ENCODE results near the gene IRF2BP2. TPM values are rescaled to one million over a fixed set of nuclear protein-coding genes. Genes with fewer than 3 reads are reported as not detected.

The IRF2BP2 gene
- total and polyA plus RNA-seq, 7 experiments from 2014 or later: 28.7 to 413 (median 159) TPM

- ChIA-PET POLR2A (interaction anchor here (0.5 to 9.9 kb wide), 18 partner anchors 11 to 1154 kb away, joined by 3 to 260 read pairs (median 3); partner anchors contain the start of genes IRF2BP2 and TARBP1), CTCF (interaction anchor here (0.8 to 5.7 kb wide), 5 partner anchors 12 to 483 kb away, joined by 3 to 35 read pairs (median 7); no protein-coding TSS in a partner anchor)
- H3K36me3 ChIP-seq (ENCODE audit: control insufficient read depth in 2 of 3, insufficient read depth in 3 of 3, low read length in 3 of 3): no peaks in the 10 kb centered on the region
- peak overlapping the region; percentile 96 for H3K27ac ChIP-seq (ENCODE audit: low read depth, low read length)
- peak in 7 of 9 donors; percentile 55 to 74 (median 65) for DNase-seq
- intact Hi-C loops (cut with micrococcal nuclease): loop anchor here (1.0 to 5.0 kb wide), 4 partner anchors 10 to 902 kb away; partner anchors contain the start of genes IRF2BP2 (in 2 of the 2), TOMM20 (in 2 of the 2) and B3GALNT2 (in 1 of the 2)
- H3K27me3 ChIP-seq (ENCODE audit: control insufficient read depth in 2 of 2, insufficient read depth in 2 of 2, low read length in 2 of 2): no peaks in the 10 kb centered on the region
- Mint-ChIP-seq H3K27ac (peak overlapping the region; percentile 87 to 99 (median 95)), H3K36me3 (peaks cover 0 to 33% (median 3%) of the 10 kb centered on the region in 5 donors), H3K27me3 (no peaks in the 10 kb centered on the region), H3K9me3 (peaks cover 0 to 3% (median 0%) of the 10 kb centered on the region in 11 donors), H3K4me1 (peaks cover 27 to 74% (median 58%) of the 10 kb centered on the region in 7 donors), H3K4me3 (peak overlapping the region; percentile 75 to 97 (median 88))
- H3K9me3 ChIP-seq (ENCODE audit: control insufficient read depth in 2 of 3, low read length in 3 of 3): no peaks in the 10 kb centered on the region
- H3K4me1 ChIP-seq (ENCODE audit: control insufficient read depth in 2 of 2, insufficient read depth in 2 of 2, low read length in 2 of 2): peaks cover 56 to 62% of the 10 kb centered on the region in 2 donors
- ATAC-seq: peak; percentile 50
- H3K4me3 ChIP-seq (ENCODE audit: low read length): peak overlapping the region; percentile 8
Observed at GRCh38 chr1:234600418-234601281, 9.3 kb downstream of the IRF2BP2 start.

DNA sequence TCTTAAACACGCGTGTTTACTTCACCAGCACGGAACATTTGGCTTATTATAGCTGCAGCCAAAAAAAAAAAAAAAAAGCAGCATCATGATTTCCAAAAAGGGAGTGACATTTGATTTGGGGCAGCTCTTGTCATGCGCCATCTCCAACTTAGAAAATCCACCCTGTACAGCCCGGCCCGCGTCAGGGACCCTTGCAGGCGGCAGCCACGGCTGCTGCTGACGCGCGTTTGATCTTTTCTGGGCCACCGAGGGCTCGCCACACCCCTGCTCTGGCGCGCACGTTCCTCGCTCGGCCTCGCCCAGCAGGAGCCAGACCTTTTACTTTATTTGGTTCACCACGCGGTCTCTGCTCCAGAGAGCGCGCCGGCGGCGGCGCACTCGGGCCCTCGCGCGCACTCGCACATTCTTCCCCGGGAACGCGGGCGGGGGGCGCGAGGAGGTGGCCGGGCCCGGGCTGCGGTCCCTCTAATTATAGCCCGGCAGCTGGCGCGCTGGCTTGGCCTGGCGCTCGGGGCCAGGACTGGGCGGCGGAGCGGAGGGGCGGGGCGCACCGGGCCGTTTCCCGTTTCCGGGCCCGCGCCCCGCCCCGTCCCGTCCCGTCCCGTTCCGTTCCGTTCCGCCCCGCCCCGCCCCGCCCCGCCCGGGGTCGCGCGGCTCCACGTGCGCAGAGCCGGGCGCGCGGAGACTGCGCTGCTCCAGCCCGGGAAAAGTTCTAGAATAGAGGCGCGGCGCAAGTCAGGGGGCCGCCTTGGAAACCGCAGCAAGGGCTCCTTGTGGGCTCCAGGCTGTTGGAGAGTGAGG, 10.2 kb downstream of the IRF2BP2 start:
- H3K27me3 Mint-ChIP-seq: no peaks in the 10 kb centered on the region
- intact Hi-C loops (cut with micrococcal nuclease): loop anchor here (1.0 to 5.0 kb wide), 6 partner anchors 124 to 902 kb away; partner anchors contain the start of genes TOMM20 (in 2 of the 2) and B3GALNT2 (in 1 of the 2)
- peaks cover 0 to 26% (median 3%) of the 10 kb centered on the region in 5 donors for H3K36me3 Mint-ChIP-seq
- Histone ChIP-seq H3K9me3 (ENCODE audit: control insufficient read depth in 2 of 3, low read length in 3 of 3) (no peaks in the 10 kb centered on the region), H3K36me3 (ENCODE audit: control insufficient read depth in 2 of 3, insufficient read depth in 3 of 3, low read length in 3 of 3) (no peaks in the 10 kb centered on the region), H3K27ac (ENCODE audit: low read depth, low read length) (peak overlapping the region; percentile 96), H3K4me3 (ENCODE audit: low read length) (peak overlapping the region; percentile 61), H3K27me3 (ENCODE audit: control insufficient read depth in 2 of 2, insufficient read depth in 2 of 2, low read length in 2 of 2) (no peaks in the 10 kb centered on the region), H3K4me1 (ENCODE audit: control insufficient read depth in 2 of 2, insufficient read depth in 2 of 2, low read length in 2 of 2) (peaks cover 51 to 54% of the 10 kb centered on the region in 2 donors)
- ChIA-PET CTCF (interaction anchor here (0.6 to 5.7 kb wide), 10 partner anchors 13 to 556 kb away, joined by 3 to 36 read pairs (median 4); no protein-coding TSS in a partner anchor), POLR2A (interaction anchor here (0.5 to 9.9 kb wide), 9 partner anchors 12 to 489 kb away, joined by 3 to 260 read pairs (median 3); partner anchors contain the start of genes IRF2BP2 and TARBP1)
- H3K9me3 Mint-ChIP-seq: peaks cover 0 to 3% (median 0%) of the 10 kb centered on the region in 11 donors
- ATAC-seq (peak; percentile 74), DNase-seq (peak; percentile 52 to 88 (median 62))
- H3K4me3 Mint-ChIP-seq: peak overlapping the region; percentile 75 to 97 (median 89)
- H3K27ac Mint-ChIP-seq: peak overlapping the region; percentile 87 to 99 (median 95)
- H3K4me1 Mint-ChIP-seq: peaks cover 24 to 68% (median 56%) of the 10 kb centered on the region in 7 donors

- Histone ChIP-seq H3K27me3 (ENCODE audit: control insufficient read depth in 2 of 2, insufficient read depth in 2 of 2, low read length in 2 of 2) (no peaks in the 10 kb centered on the region), H3K4me3 (ENCODE audit: low read length) (peak overlapping the region; percentile 61), H3K27ac (ENCODE audit: low read depth, low read length) (peak overlapping the region; percentile 96), H3K9me3 (ENCODE audit: control insufficient read depth in 2 of 3, low read length in 3 of 3) (no peaks in the 10 kb centered on the region), H3K4me1 (ENCODE audit: control insufficient read depth in 2 of 2, insufficient read depth in 2 of 2, low read length in 2 of 2) (peaks cover 47 to 49% of the 10 kb centered on the region in 2 donors), H3K36me3 (ENCODE audit: control insufficient read depth in 2 of 3, insufficient read depth in 3 of 3, low read length in 3 of 3) (no peaks in the 10 kb centered on the region)
- H3K27ac Mint-ChIP-seq: peak overlapping the region; percentile 87 to 99 (median 94)
- H3K9me3 Mint-ChIP-seq: peaks cover 0 to 4% (median 0%) of the 10 kb centered on the region in 11 donors
- no peaks in the 10 kb centered on the region for H3K27me3 Mint-ChIP-seq
- DNase-seq (no peak), ATAC-seq (no peak)
- peaks cover 0 to 21% (median 0%) of the 10 kb centered on the region in 5 donors for H3K36me3 Mint-ChIP-seq
- intact Hi-C loops (cut with micrococcal nuclease): loop anchor here (1.0 kb wide), 10 partner anchors 92 to 484 kb away; no protein-coding TSS in a partner anchor
- CTCF ChIA-PET: interaction anchor here (0.6 to 5.7 kb wide), 14 partner anchors 13 to 557 kb away, joined by 3 to 36 read pairs (median 4); no protein-coding TSS in a partner anchor
- POLR2A ChIA-PET: interaction anchor here (0.6 to 9.9 kb wide), 8 partner anchors 13 to 485 kb away, joined by 3 to 260 read pairs (median 3); partner anchors contain the start of gene IRF2BP2
- H3K4me1 Mint-ChIP-seq: peaks cover 25 to 67% (median 58%) of the 10 kb centered on the region in 7 donors
- H3K4me3 Mint-ChIP-seq: peak overlapping the region; percentile 75 to 97 (median 88)
Observed at GRCh38 chr1:234598974-234599616, 10.9 kb downstream of the IRF2BP2 start.

DNA sequence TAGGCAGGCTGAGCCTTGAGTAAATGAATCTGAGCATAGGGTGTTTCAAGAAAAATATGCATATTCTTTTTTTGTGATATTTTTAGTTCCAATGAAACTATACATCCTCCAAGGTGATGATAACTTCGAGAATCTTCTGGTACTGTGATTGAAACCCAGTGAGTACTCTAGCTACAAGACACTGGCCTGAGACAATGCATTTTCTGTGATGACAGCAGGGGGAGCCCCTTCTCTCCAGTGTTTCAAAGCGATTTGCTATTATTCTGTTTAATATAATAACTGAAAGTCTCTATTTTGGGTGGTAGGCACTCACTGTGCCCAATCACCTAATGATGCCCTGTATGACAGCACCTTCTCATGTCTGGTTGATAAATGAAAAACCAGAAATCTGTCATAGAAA, 12.1 kb downstream of the IRF2BP2 start:
- ATAC-seq (no peak), DNase-seq (peak in 5 of 9 donors; percentile 53 to 66 (median 62))
- peaks cover 36 to 37% of the 10 kb centered on the region in 2 donors for H3K4me1 ChIP-seq (ENCODE audit: control insufficient read depth in 2 of 2, insufficient read depth in 2 of 2, low read length in 2 of 2)
- H3K36me3 ChIP-seq (ENCODE audit: control insufficient read depth in 2 of 3, insufficient read depth in 3 of 3, low read length in 3 of 3): no peaks in the 10 kb centered on the region
- ChIA-PET POLR2A (interaction anchor here (0.7 to 9.9 kb wide), 4 partner anchors 14 to 486 kb away, joined by 3 to 260 read pairs (median 6); partner anchors contain the start of gene IRF2BP2), CTCF (interaction anchor here (0.5 to 5.7 kb wide), 14 partner anchors 10 to 819 kb away, joined by 3 to 36 read pairs (median 3); no protein-coding TSS in a partner anchor)
- Mint-ChIP-seq H3K4me1 (peaks cover 22 to 59% (median 50%) of the 10 kb centered on the region in 7 donors), H3K9me3 (peaks cover 0 to 4% (median 0%) of the 10 kb centered on the region in 11 donors), H3K4me3 (no peak overlapping the region), H3K27ac (peak overlapping the region in 2 of 9 donors; percentile 39 to 40), H3K27me3 (no peaks in the 10 kb centered on the region), H3K36me3 (peaks cover 0 to 16% (median 0%) of the 10 kb centered on the region in 5 donors)
- H3K9me3 ChIP-seq (ENCODE audit: control insufficient read depth in 2 of 3, low read length in 3 of 3): no peaks in the 10 kb centered on the region
- intact Hi-C loops (cut with micrococcal nuclease): loop anchor here (1.0 kb wide), 7 partner anchors 93 to 485 kb away; no protein-coding TSS in a partner anchor
- no peak overlapping the region for H3K4me3 ChIP-seq (ENCODE audit: low read length)
- no peak overlapping the region for H3K27ac ChIP-seq (ENCODE audit: low read depth, low read length)
- H3K27me3 ChIP-seq (ENCODE audit: control insufficient read depth in 2 of 2, insufficient read depth in 2 of 2, low read length in 2 of 2): no peaks in the 10 kb centered on the region

GRCh38 chr1:234595899-234596298, 14.1 kb downstream of the IRF2BP2 start:
- no peaks in the 10 kb centered on the region for H3K27me3 ChIP-seq (ENCODE audit: control insufficient read depth in 2 of 2, insufficient read depth in 2 of 2, low read length in 2 of 2)
- Mint-ChIP-seq H3K4me1 (peaks cover 10 to 39% (median 30%) of the 10 kb centered on the region in 7 donors), H3K9me3 (peaks cover 0 to 4% (median 0%) of the 10 kb centered on the region in 11 donors), H3K27me3 (no peaks in the 10 kb centered on the region), H3K4me3 (no peak overlapping the region), H3K27ac (peak overlapping the region in 1 of 9 donors; percentile 42), H3K36me3 (peaks cover 0 to 9% (median 0%) of the 10 kb centered on the region in 5 donors)
- no peaks in the 10 kb centered on the region for H3K9me3 ChIP-seq (ENCODE audit: control insufficient read depth in 2 of 3, low read length in 3 of 3)
- POLR2A ChIA-PET: interaction anchor here (9.9 kb wide), 1 partner anchor 16 kb away, joined by 260 read pairs; the partner anchor contains the start of gene IRF2BP2
- no peak overlapping the region for H3K27ac ChIP-seq (ENCODE audit: low read depth, low read length)
- ATAC-seq: no peak
- DNase-seq: no peak
- CTCF ChIA-PET: interaction anchor here (4.0 kb wide), 1 partner anchor 488 kb away, joined by 36 read pairs; no protein-coding TSS in a partner anchor
- H3K4me3 ChIP-seq (ENCODE audit: low read length): no peak overlapping the region
- H3K36me3 ChIP-seq (ENCODE audit: control insufficient read depth in 2 of 3, insufficient read depth in 3 of 3, low read length in 3 of 3): no peaks in the 10 kb centered on the region
- H3K4me1 ChIP-seq (ENCODE audit: control insufficient read depth in 2 of 2, insufficient read depth in 2 of 2, low read length in 2 of 2): peaks cover 16 to 18% of the 10 kb centered on the region in 2 donors
- intact Hi-C loops (cut with micrococcal nuclease): no loop called here

Data from naive thymus-derived CD4-positive, alpha-beta T cell (primary cell).